Memory B cell (primary cell): Measurements from ENCODE around the gene AMH.

Experiments used
- ATAC-seq: fragments of 150-1000 bp; cut with Tn5 transposase; 2 replicates; pipeline ENCODE4 v1.10.0; 2021; ENCODE audit warnings: low read depth, mild to moderate bottlenecking, moderate library complexity
- DNase-seq, 2 donors: peaks; one replicate each; pipeline ENCODE4 v3.0.0; 2022; ENCODE audit warnings: low spot score in 2 of 2
- H3K27ac Mint-ChIP-seq: one replicate; pipeline ENCODE4 v1.8.0; 2022; ENCODE audit warnings: mild to moderate bottlenecking, moderate library complexity, mixed read lengths
- H3K27me3 Mint-ChIP-seq: one replicate; pipeline ENCODE4 v1.8.0; 2022; ENCODE audit warnings: mixed read lengths
- H3K36me3 Mint-ChIP-seq: one replicate; pipeline ENCODE4 v1.8.0; 2022; ENCODE audit warnings: mild to moderate bottlenecking, mixed read lengths
- H3K4me1 Mint-ChIP-seq: one replicate; pipeline ENCODE4 v1.8.0; 2022; ENCODE audit warnings: mixed read lengths
- H3K4me3 Mint-ChIP-seq: one replicate; pipeline ENCODE4 v1.8.0; 2022; ENCODE audit warnings: mild to moderate bottlenecking, moderate library complexity, mixed read lengths
- H3K9me3 Mint-ChIP-seq: one replicate; pipeline ENCODE4 v1.8.0; 2022; ENCODE audit warnings: mixed read lengths

Gene AMH

DNA sequence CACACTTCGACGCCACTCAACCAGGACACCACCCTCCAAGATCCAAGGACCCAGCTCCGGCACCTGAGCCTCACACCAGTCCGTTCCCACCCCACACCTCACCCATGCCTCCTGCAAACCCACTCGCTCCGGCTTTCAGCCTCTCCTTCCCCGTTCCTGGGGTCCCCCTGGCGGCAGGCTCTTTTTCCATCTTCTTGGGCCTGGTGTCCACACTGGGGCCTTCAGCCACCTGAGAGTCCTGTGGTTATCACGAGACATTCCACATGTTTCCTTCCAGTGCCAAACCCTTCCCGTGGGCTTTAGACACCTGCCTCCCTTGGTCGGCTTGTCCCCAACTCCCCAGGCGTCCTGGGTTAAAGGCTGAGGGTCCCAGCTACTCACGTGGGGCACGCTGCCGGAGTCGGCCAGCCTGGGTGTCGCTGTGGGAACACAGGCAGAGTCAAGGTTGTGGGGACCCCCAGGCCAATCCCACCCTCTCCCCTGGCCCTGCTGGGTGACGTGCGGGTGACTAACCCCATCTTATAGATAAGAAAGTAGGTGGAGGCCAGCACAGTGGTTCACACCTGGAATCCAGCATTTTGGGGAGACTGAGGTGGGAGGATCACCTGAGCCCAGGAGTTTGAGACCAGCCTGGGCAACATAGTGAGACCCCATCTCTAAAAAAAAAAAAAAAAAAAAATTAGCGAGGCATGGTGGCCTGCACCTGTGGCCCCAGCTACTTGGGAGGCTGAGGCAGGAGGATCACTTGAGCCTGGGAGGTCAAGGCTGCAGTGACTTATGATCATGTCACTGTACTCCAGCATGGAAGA, 5.1 kb downstream of the AMH start:
- no peak overlapping the region for H3K27ac Mint-ChIP-seq
- H3K4me3 Mint-ChIP-seq, result peak overlapping the region; percentile 78
- H3K9me3 Mint-ChIP-seq, result no peaks in the 10 kb centered on the region

GRCh38 chr19:2255112-2255845, 6.2 kb downstream of the AMH start:
- H3K27ac Mint-ChIP-seq, result peak overlapping the region; percentile 84
- no peaks in the 10 kb centered on the region for H3K36me3 Mint-ChIP-seq
- no peak for DNase-seq
- H3K9me3 Mint-ChIP-seq, result peaks cover 1% of the 10 kb centered on the region
- H3K4me1 Mint-ChIP-seq, result peaks cover 31% of the 10 kb centered on the region
- ATAC-seq, result no peak
- no peak overlapping the region for H3K4me3 Mint-ChIP-seq
- no peaks in the 10 kb centered on the region for H3K27me3 Mint-ChIP-seq

More for the DNA sequence above, 5.1 kb downstream of the AMH start:
- Mint-ChIP-seq H3K27me3 (no peaks in the 10 kb centered on the region), H3K36me3 (no peaks in the 10 kb centered on the region), H3K4me1 (peaks cover 28% of the 10 kb centered on the region)
- no peak for DNase-seq
- no peak for ATAC-seq

DNA sequence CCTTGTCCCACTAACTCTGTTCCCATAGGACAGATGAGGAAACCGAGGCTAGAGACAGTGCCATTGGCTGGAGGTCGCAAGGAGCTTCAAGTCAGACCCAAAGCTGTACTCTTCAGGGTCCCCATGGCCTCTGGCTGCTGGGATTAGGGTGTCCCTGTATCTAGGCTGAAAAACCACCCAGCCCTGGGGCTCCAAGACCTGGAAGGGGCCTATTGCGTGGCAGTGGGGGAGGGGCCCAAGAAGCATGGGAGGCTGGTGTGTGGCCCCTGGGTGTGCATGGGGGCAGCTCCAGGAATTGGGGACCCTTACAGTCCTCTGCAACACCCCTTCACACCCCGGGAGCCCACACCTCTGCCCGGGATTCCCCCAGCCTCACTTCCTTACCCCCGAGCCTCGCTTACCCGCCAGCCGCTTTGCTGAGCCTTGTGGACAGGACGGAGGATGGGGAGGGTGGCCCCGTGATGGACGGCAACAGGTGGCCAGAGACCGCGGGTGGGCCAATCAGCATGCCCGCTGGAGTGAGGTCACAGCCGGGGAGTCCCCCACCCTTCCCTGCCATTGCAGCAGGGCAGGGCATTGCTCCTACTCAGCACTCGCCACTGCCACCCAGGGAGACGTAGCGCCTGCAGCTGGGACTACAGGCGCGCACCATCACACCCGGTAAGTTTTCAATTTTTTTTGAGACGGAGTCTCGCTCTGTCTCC, 7.0 kb downstream of the AMH start, which contains the start of gene JSRP1:
JSRP1 (minus strand) TSS at position 436 of the 704 bp plus-strand sequence. CDS start 1,103 bp downstream, outside the sequence.
- Mint-ChIP-seq H3K27ac (peak within 1 kb of the TSS; percentile 95), H3K36me3 (no peaks in the 10 kb centered on the region), H3K27me3 (no peaks in the 10 kb centered on the region), H3K9me3 (peaks cover 2% of the 10 kb centered on the region), H3K4me1 (peaks cover 33% of the 10 kb centered on the region), H3K4me3 (peak within 1 kb of the TSS; percentile 54)
- peak; percentile 43 for ATAC-seq
- peak; percentile 45 to 54 for DNase-seq

DNA sequence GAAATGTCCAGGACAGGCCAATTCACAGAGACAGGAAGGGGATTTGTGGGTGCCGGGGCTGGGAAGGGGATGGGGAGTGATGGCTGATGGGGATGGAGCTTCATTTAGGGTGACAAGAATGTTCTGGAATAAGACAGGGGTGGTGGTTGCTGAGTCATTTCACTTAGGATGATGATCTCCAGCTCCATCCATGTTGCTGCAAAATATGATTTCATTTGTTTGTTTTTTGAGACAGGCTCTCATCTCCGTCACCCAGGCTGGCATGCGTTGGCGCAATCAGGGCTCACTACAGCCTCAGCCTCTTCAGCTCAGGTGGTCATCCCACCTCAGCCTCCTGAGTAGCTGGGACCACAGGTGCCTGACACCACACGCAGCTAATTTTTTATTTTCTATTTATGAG, 10.2 kb downstream of the AMH start:
- peak overlapping the region; percentile 44 for H3K4me3 Mint-ChIP-seq

GRCh38 chr19:2260341-2260805, 11.2 kb downstream of the AMH start:
- Mint-ChIP-seq H3K27me3 (no peaks in the 10 kb centered on the region), H3K4me1 (peaks cover 26% of the 10 kb centered on the region), H3K27ac (peak overlapping the region; percentile 97), H3K4me3 (peak overlapping the region; percentile 71), H3K9me3 (peaks cover 2% of the 10 kb centered on the region), H3K36me3 (no peaks in the 10 kb centered on the region)
- DNase-seq (no peak), ATAC-seq (peak; percentile 35)

More for the DNA sequence above, 10.2 kb downstream of the AMH start:
- Mint-ChIP-seq H3K36me3 (no peaks in the 10 kb centered on the region), H3K27ac (peak overlapping the region; percentile 97), H3K27me3 (no peaks in the 10 kb centered on the region), H3K9me3 (peaks cover 2% of the 10 kb centered on the region), H3K4me1 (peaks cover 27% of the 10 kb centered on the region)
- DNase-seq (no peak), ATAC-seq (no peak)

DNA sequence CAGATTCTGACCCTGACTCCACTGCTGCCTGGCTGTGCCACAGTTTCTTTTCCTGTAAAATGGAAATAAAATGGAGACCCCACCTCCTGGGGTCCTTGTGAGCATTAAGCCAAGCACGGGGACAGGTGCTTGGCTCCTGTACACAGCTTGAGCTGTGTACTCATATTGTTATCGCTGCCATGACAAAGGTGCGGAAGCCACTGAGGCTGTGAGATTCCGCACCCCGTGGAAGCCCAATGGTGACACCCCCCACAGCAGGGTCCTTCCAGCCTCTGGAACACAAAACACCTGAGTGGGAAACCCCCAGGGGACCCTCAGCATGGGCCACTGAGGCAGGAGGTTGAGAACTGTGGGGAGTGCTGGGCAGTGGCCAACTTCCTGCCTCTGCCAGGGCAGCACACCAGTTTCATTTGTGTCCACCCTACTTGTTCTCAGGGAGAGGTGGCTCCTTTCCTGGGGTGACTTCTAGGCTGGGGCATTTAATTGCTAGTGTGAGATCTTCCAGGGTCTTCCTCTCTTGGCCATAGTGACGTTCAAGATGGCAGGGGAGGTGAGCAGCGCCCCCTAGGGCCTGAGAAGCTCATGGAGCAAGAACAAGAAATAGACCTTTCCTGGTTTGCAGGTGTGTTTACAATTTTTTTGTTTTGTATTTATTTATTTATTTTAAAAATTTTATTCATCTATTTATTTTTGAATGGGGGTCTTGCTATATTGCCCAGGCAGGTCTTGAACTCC, 12.5 kb downstream of the AMH start:
- Mint-ChIP-seq H3K36me3 (no peaks in the 10 kb centered on the region), H3K9me3 (peaks cover 2% of the 10 kb centered on the region), H3K4me1 (peaks cover 24% of the 10 kb centered on the region), H3K27me3 (no peaks in the 10 kb centered on the region), H3K4me3 (no peak overlapping the region), H3K27ac (peak overlapping the region; percentile 60)
- DNase-seq (no peak), ATAC-seq (no peak)

DNA sequence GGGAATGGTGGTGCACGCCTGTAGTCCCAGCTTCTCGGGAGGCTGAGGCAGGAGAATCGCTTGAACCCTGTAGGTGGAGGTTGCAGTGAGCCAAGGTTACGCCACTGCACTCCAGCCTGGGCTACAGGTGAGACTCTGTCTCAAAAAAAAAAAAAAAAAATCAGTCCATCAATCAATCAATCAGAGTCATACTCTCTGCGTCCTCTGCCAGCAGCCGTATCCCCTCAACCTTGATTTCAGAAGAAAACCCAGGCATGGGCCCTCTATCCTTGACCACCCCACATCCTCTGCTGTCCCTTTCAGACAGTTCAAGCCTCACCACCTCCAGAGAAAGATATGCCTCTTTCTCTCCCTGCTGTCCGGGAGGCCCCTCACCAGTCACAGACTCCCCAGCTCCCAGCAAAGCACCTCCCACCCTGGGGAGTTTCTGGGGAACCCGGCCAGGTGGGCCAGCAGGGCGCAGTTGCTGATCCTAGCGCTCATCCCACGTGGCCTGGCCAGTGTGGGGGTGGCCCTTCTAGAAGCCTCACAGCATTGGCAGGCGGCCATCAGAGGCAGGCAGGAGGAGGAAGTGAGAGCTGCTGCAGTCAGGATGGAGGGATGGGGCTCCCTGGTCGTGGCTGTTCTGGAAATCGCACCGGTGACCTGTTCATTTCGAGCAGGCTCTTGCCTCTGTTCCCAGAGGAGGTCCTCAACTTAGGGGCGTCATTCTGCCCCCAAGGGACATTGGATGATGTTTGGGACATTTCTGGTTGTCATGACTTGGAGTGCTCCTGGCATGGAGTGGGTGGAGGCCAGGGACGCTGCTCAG, 17.3 kb downstream of the AMH start:
- H3K27me3 Mint-ChIP-seq, result no peaks in the 10 kb centered on the region
- peaks cover 11% of the 10 kb centered on the region for H3K36me3 Mint-ChIP-seq
- ATAC-seq, result peak; percentile 21
- H3K4me3 Mint-ChIP-seq, result peak overlapping the region; percentile 69
- H3K9me3 Mint-ChIP-seq, result no peaks in the 10 kb centered on the region
- peak overlapping the region; percentile 79 for H3K27ac Mint-ChIP-seq
- peaks cover 16% of the 10 kb centered on the region for H3K4me1 Mint-ChIP-seq
- peak in 1 of 2 donors; percentile 53 for DNase-seq

DNA sequence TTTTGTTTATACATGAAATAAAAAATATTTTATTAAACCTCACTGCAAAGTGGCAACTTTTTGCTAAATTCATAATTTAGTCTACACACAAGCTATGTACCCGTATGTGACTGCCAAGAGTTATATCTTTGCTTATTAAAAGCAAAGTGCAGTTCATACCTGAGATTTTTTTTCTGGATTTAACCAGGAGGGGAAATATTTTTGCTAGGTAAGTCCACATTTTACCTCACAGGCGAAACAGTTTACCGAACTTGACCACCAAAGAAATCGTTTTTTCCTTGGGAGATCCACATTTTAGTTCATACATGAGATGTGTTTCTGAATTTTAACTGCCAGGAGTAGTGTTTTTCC, 19.3 kb downstream of the AMH start:
- Mint-ChIP-seq H3K27me3 (no peaks in the 10 kb centered on the region), H3K9me3 (no peaks in the 10 kb centered on the region), H3K27ac (no peak overlapping the region), H3K36me3 (peaks cover 18% of the 10 kb centered on the region), H3K4me1 (peaks cover 27% of the 10 kb centered on the region), H3K4me3 (peak overlapping the region; percentile 61)
- DNase-seq (no peak), ATAC-seq (no peak)

GRCh38 chr19:2268861-2269243, 19.7 kb downstream of the AMH start:
- Mint-ChIP-seq H3K36me3 (peaks cover 22% of the 10 kb centered on the region), H3K27me3 (no peaks in the 10 kb centered on the region), H3K4me1 (peaks cover 31% of the 10 kb centered on the region), H3K27ac (peak overlapping the region; percentile 97), H3K4me3 (peak overlapping the region; percentile 96), H3K9me3 (no peaks in the 10 kb centered on the region)
- ATAC-seq (no peak), DNase-seq (no peak)

GRCh38 chr19:2269244-2270156, 20.4 kb downstream of the AMH start:
- H3K27me3 Mint-ChIP-seq, result no peaks in the 10 kb centered on the region
- DNase-seq (peak; percentile 100), ATAC-seq (peak; percentile 69)
- peaks cover 27% of the 10 kb centered on the region for H3K36me3 Mint-ChIP-seq
- peaks cover 37% of the 10 kb centered on the region for H3K4me1 Mint-ChIP-seq
- no peaks in the 10 kb centered on the region for H3K9me3 Mint-ChIP-seq
- peak overlapping the region; percentile 97 for H3K27ac Mint-ChIP-seq
- H3K4me3 Mint-ChIP-seq, result peak overlapping the region; percentile 96

DNA sequence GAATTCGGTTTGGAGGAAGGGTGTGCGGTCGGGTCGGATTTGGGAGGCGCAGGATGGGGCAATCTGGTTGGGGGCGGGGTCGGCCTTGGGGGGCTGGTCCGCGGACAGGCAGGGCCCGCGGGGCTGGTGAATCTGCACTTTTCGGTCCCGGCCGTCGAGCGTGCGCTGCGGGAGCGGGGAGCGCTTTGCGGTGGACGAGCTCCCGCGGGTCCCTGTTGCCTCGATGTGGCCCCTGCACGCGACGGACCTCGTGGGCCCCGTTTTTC, 21.0 kb downstream of the AMH start:
- no peak for DNase-seq
- H3K36me3 Mint-ChIP-seq, result peaks cover 28% of the 10 kb centered on the region
- peak overlapping the region; percentile 96 for H3K4me3 Mint-ChIP-seq

More for the DNA sequence above, 21.0 kb downstream of the AMH start:
- no peaks in the 10 kb centered on the region for H3K27me3 Mint-ChIP-seq
- peaks cover 38% of the 10 kb centered on the region for H3K4me1 Mint-ChIP-seq
- H3K27ac Mint-ChIP-seq, result peak overlapping the region; percentile 97
- no peaks in the 10 kb centered on the region for H3K9me3 Mint-ChIP-seq
- ATAC-seq, result no peak
